Stimulated activated naive CD8-positive, alpha-beta T cell treated with anti-CD3 and anti-CD28 coated beads, Interleukin-15, Interleukin-2, amounts not matched to agents 100 U/mL and 50 U/mL, for 24 hours (primary cell): ENCODE results near the gene OGN.

Source experiments
- ATAC-seq: fragments of 150-1000 bp; cut with Tn5 transposase; one replicate; pipeline ENCODE4 v1.10.0; 2021
- DNase-seq: peaks from one replicate; pipeline ENCODE4 v3.0.0; 2021

Gene OGN

GRCh38 chr9:92402826-92403745 is 1.3 kb downstream of the OGN start:
- no peak for DNase-seq

GRCh38 chr9:92402360-92402759 is 2.0 kb downstream of the OGN start:
- ATAC-seq (peak; percentile 88), DNase-seq (no peak)

More at GRCh38 chr9:92402826-92403745, 1.3 kb downstream of the OGN start:
- ATAC-seq: no peak

- ATAC-seq (no peak), DNase-seq (no peak)
Observed at GRCh38 chr9:92397853-92398252, 6.5 kb downstream of the OGN start.

- DNase-seq: no peak
- ATAC-seq: no peak
Observed at GRCh38 chr9:92395617-92396016, 8.8 kb downstream of the OGN start.

- no peak for ATAC-seq
- DNase-seq: no peak
Observed at GRCh38 chr9:92393686-92394085, 10.7 kb downstream of the OGN start.

GRCh38 chr9:92392690-92393089 is 11.7 kb downstream of the OGN start:
- ATAC-seq (no peak), DNase-seq (no peak)

- ATAC-seq (no peak), DNase-seq (no peak)
Observed at GRCh38 chr9:92385953-92386352, 18.4 kb downstream of the OGN start.

GRCh38 chr9:92385477-92385876 is 18.9 kb downstream of the OGN start:
- DNase-seq (no peak), ATAC-seq (no peak)

- DNase-seq (no peak), ATAC-seq (no peak)
Observed at GRCh38 chr9:92385001-92385400, 19.4 kb downstream of the OGN start.

- no peak for ATAC-seq
Observed at GRCh38 chr9:92384375-92384774, 20.0 kb downstream of the OGN start.

GRCh38 chr9:92381775-92382174 is 22.6 kb downstream of the OGN start:
- DNase-seq: no peak

More at GRCh38 chr9:92384375-92384774, 20.0 kb downstream of the OGN start:
- no peak for DNase-seq

GRCh38 chr9:92380603-92381002 is 23.8 kb downstream of the OGN start:
- no peak for DNase-seq
- no peak for ATAC-seq

More at GRCh38 chr9:92381775-92382174, 22.6 kb downstream of the OGN start:
- ATAC-seq: no peak

GRCh38 chr9:92378865-92379560 is 25.4 kb downstream of the OGN start:
- ATAC-seq: no peak
- no peak for DNase-seq

- no peak for ATAC-seq
- DNase-seq: no peak
Observed at GRCh38 chr9:92377876-92378275, 26.5 kb downstream of the OGN start.

GRCh38 chr9:92373167-92373566 is 31.2 kb downstream of the OGN start:
- DNase-seq (no peak), ATAC-seq (no peak)

- ATAC-seq (no peak), DNase-seq (no peak)
Observed at GRCh38 chr9:92369075-92369474, 35.3 kb downstream of the OGN start.

- ATAC-seq: no peak
- DNase-seq: no peak
Observed at GRCh38 chr9:92360083-92360482, 44.3 kb downstream of the OGN start.

GRCh38 chr9:92359394-92359995 is 44.9 kb downstream of the OGN start:
- no peak for ATAC-seq
- DNase-seq: no peak

- ATAC-seq (no peak), DNase-seq (no peak)
Observed at GRCh38 chr9:92353051-92353450, 51.3 kb downstream of the OGN start.

- DNase-seq (no peak), ATAC-seq (no peak)
Observed at GRCh38 chr9:92350740-92351133, 53.6 kb downstream of the OGN start.

- DNase-seq (no peak), ATAC-seq (no peak)
Observed at GRCh38 chr9:92349771-92350739, 54.3 kb downstream of the OGN start.

GRCh38 chr9:92345582-92345981 is 58.8 kb downstream of the OGN start:
- ATAC-seq (no peak), DNase-seq (no peak)
